HCEC 1CT (cell line): Measurements from ENCODE around the gene GTF2IRD1.
"Not testable (repeated sequence)": the region's sequence is repeated elsewhere in the genome, so short reads cannot be mapped to it uniquely, and the experiment has no call there.

ENCODE experiments used
- DNase-seq: peaks from one replicate; pipeline ENCODE4 v3.0.0-alpha.2; 2017

Gene GTF2IRD1

GRCh38 chr7:74519395-74519794 lies 65.7 kb downstream of the GTF2IRD1 start:
- no peak for DNase-seq

DNA sequence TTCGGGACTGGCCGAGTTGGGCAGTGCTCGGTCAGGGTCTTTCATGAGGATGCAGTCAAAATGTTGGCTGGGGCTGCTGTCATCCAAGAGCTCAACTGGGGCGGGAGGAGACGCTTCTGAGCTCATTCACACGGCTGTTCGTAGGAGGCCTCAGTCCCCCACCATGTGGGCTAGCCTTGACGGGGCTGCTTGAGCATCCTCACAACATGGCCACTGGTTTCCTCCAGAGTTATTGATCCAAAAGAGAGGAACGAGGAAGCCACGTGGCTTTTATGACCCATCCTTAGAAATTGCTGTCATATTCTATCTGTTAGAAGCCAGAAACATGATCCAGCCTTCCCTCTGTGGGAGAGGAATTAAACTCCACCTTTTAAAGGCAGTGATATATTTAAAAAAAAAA lies 68.1 kb downstream of the GTF2IRD1 start:
- no peak for DNase-seq

- DNase-seq = no peak
Observed at GRCh38 chr7:74522281-74522905, 68.7 kb downstream of the GTF2IRD1 start.

DNA sequence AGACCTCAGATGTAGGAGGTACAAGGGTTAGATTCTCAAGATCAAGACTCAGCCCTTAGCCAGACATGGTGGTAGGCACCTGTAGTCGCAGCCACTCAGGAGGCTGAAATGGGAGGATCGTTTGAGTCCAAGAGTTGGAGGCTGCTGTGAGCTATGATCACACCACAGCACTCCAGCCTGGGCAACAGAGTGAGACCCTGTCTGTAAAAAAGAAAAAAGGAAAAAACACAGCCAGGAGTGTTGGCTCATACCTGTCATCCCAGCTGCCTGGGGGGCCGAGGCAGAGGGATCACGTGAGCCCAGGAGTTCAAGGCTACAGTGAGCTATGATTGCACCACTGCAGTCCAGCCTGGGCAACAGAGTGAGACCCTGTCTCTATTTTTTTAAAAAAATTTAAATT lies 69.3 kb downstream of the GTF2IRD1 start:
- no peak for DNase-seq

GRCh38 chr7:74525140-74525539 lies 71.4 kb downstream of the GTF2IRD1 start:
- no peak for DNase-seq

- DNase-seq = no peak
Observed at GRCh38 chr7:74525881-74526280, 72.2 kb downstream of the GTF2IRD1 start.

GRCh38 chr7:74526780-74527179 lies 73.1 kb downstream of the GTF2IRD1 start:
- no peak for DNase-seq

DNA sequence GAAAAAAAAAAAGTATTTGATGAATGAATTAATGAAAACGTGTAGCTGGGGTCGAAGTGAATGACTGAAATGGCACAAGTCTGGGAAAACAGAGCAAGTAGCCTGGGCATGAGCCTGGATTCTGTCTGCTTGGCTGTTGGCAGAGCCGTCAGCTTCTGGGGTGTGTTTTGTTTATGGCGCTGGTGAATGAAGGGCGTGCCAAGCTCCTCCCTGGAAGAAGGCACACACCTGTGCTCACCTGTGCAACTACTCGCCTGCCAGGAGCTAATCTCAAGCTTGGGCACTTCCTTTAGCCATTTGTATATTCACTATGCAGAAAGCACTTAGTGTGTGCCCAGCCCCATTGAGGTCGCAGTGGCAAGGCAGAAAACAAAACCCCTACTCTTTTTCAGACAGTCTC lies 74.1 kb downstream of the GTF2IRD1 start:
- DNase-seq = no peak

DNA sequence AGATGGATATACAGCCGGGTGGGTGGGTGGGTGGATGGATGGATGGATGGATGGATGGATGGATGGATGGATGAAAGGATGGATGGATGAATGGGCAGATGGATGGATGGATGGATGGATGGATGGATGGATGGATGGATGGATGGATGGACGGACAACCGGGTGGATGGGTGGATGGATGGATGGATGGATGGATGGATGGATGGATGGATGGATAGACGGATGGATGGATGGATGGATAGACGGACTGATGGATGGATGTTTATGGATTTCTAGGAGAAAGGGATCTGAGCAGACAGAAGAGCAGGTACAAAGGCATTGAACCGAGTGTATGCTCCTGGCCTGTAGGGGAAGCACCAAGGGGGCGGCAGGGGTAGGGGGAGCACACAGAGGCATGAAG lies 75.1 kb downstream of the GTF2IRD1 start:
- DNase-seq = not testable (repeated sequence)

DNA sequence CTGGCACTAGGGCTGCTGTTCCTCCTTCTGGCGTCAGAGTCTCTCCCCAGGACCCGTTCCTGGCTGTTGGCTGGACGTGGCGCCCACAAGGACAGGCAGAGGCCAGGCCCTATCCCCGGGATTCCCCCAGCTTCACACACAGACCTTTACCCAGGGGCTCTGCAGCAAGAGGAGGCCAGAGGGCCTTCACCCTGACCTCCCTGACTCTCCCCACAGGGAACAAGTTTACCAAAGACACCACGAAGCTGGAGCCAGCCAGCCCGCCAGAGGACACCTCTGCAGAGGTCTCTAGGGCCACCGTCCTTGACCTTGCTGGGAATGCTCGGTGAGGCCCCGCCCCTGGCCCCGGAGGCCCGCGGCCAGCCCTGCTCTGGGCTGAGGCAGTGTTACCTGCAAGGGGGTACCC lies 82.2 kb downstream of the GTF2IRD1 start:
- no peak for DNase-seq

- not testable (repeated sequence) for DNase-seq
Observed at GRCh38 chr7:74541937-74542336, 88.2 kb downstream of the GTF2IRD1 start.

DNA sequence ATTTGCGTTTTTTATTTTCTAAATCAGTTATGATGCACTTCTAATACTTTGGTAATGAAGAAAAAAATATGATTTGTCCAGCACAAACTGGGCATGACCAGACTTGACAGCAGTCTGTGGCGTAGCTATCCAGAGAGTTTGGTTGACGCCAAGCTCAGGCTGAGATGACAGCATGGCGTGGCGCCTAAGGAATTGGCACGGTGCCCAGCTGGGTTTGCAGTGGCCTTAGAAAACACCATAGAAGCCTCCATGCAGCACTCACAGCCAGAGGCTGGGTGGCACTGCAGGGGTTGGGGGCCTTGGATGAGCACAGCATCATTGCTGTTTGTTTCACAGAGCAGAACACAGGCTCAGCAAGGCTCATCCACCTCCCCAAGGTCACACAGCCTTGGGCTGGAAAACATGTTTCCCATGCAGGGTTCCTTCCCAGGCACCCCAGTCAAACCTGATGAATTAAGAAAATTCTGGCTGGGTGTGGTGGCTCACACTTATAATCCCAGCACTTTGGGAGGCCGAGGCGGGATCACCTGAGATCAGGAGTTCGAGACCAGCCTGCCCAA lies 88.9 kb downstream of the GTF2IRD1 start:
- no peak for DNase-seq

- peak; percentile 22 for DNase-seq
Observed at GRCh38 chr7:74544706-74545469, 91.2 kb downstream of the GTF2IRD1 start.

GRCh38 chr7:74545921-74546320 lies 92.2 kb downstream of the GTF2IRD1 start:
- no peak for DNase-seq

DNA sequence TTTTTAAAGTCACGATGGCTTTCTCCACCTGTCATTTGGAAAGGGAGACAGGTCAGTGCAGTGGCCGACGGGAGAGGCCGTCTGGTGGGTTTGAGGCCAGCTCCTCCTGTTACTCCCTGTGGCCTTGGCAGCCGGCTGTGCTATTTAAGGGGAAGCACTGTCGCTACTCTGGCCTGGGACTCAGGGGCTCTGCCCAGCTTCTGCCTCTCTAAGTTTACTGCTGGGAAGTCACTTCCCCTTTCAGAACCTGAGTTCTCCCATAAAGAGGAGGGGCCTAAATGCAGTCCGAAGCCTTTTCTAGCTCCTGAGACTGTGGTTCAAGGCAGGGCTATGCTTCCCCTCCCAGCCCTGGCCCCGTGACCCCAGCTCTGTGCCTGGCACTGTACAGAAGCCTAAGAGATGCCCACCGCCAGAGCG lies 99.9 kb downstream of the GTF2IRD1 start:
- DNase-seq = not testable (repeated sequence)

DNA sequence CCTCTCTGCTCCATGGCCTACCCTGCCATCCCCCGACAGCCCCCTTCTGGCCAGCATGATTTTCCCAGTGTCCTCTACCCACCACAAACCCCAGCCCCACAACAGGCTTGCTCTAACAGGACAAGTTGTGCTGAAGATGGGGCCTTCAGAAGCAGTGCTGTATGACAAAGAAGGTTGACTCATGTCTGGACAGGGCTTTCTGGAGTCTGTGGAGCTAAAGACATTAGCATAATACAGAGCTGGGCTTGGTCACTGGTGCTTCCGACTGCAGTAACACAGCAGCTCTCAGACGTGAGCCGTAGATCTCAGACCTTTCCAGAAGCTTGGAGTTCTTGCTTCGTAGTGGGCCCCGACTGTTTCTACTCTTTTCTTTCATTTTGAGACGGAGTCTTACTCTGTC lies 100.5 kb downstream of the GTF2IRD1 start:
- no peak for DNase-seq

GRCh38 chr7:74560086-74560719 lies 106.5 kb downstream of the GTF2IRD1 start:
- no peak for DNase-seq

DNA sequence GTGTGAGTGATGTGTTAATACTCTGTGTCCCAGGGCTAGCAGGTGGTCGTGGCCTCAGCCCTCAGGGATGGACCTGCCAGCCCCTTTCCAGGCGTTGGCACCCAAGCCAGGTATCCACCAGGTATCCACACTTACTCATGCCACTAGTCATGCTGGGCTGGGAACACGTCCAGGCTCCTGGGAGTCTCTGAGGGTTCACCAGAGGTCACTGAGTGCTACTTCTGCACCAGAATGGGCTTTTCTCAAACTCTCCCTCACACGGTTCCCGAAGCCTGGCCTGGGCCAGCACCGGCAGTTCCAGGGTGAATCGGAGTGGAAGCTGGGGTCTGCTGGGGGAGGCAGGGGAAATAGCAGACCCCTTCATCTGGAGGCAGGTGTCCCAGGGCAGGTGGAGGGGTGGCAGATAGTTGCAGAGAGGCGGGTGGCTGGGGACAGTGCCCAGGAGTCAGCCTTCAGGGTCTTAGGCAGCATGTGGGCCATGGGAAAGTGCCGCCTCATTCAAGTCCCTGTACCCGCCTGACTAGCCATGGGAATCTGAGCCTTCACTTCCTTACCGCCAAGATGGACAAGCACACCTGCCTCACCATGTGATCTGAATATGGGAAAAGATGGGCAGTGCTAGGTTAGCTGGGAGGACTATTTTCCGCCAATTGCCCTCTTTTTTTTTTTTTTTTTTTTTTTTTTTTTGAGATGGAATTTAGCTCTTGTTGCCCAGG lies 108.3 kb downstream of the GTF2IRD1 start:
- DNase-seq = no peak

DNA sequence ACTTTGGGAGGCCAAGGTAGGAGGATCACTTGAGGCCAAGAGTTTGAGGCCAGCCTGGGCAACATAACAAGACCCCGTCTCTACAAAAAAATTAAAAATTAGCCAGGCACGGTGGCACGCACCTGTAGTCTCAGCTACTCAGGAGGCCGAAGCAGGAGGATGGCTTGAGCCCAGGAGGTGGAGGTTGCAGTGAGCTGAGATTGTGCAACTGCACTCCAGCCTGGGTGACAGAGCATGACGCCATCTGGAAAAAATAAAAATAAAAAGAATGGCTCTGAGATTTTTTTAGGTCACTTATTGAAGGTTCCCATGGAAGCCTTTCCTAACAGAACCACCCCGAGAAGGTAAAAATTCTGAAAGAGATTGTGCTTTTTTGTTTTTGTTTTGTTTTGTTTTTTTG lies 109.9 kb downstream of the GTF2IRD1 start:
- not testable (repeated sequence) for DNase-seq

DNA sequence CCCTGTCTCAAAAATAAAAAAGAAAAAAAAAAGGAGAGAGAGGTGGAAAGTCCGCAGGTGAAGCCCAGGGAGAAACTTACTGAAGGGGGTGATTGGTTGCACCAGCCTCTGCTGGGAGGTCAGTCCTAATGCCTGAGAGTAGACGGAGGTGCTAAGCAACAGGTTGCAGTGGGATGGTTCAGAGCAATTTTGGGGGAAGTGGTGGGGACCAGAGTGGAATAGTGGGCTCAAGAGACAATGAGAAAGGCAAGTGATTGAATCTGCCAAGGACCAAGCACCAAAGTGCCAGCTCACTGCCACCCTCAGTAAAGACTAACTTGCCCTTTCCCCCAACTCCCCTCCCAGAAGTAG lies 113.6 kb downstream of the GTF2IRD1 start:
- no peak for DNase-seq

GRCh38 chr7:74568658-74569057 lies 115.0 kb downstream of the GTF2IRD1 start:
- DNase-seq = no peak

- DNase-seq = no peak
Observed at GRCh38 chr7:74569501-74570075, 115.9 kb downstream of the GTF2IRD1 start.
